HCT116 (cell line): Measurements from ENCODE around the gene YBX2. TPM values are rescaled to one million over a fixed set of nuclear protein-coding genes. Genes with fewer than 3 reads are reported as not detected.

Source experiments
- ATAC-seq: fragments of 200-7000 bp; cut with Tn5 transposase; 2 replicates; pipeline ENCODE4 v1.9.1; 2020; ENCODE audit warnings: mild to moderate bottlenecking, moderate library complexity
- BruUV-seq: library from RNA; stranded (reverse); fragments of 400-500 nt; replicated peaks from 2 replicates; lab custom pipeline; 2021; lab: Mats Ljungman, UMichigan
- CTCF ChIA-PET: fragments of 300-600 bp; sonication (Branson Sonifier 250); formaldehyde crosslinking; loops from one replicate; lab custom pipeline; 2021; ENCODE audit warnings: antibody characterized with exemption; lab: Charles Lee
- POLR2A ChIA-PET: fragments of 300-600, 350-600 bp; sonication (Branson Sonifier 250); formaldehyde crosslinking; loops from one replicate; lab custom pipeline; 2021; ENCODE audit warnings: antibody characterized with exemption; lab: Charles Lee
- RAD21 ChIA-PET, 2 experiments: fragments of 300-600 bp; sonication (Branson Sonifier 250); formaldehyde crosslinking; loops; one replicate each; lab custom pipeline; 2023; ENCODE audit warnings: low total read pairs in 2 of 2; ENCODE audit not compliant: uncharacterized antibody in 2 of 2, unreplicated experiment in 2 of 2, low non-redundant PET in 1 of 2; lab: Charles Lee
- DNase-seq: peaks from one replicate; pipeline ENCODE4 v3.0.0-alpha.2; 2010; ENCODE audit warnings: low read depth, low spot score
- H2AFZ ChIP-seq: fragments of 200-600 bp; shearing (Covaris generic), sonication (generic); 2 replicates; pipeline ENCODE4 v1.6.1; 2017; ENCODE audit warnings: low read depth, mixed run types, mixed read lengths, antibody characterized with exemption, low read length; ENCODE audit not compliant: poor library complexity, severe bottlenecking
- H3K27ac ChIP-seq: 2 replicates; pipeline ENCODE4 v1.5.1; 2012; ENCODE audit warnings: low read depth, low read length
- H3K27me3 ChIP-seq: fragments of 200-600 bp; sonication (generic); 2 replicates; pipeline ENCODE4 v1.6.1; 2016; ENCODE audit warnings: mixed run types, low read length, mixed read lengths; ENCODE audit not compliant: insufficient read depth
- H3K36me3 ChIP-seq, 2 experiments: fragments of 200-500 bp in 1 of 2; fragments of 200-600 bp in 1 of 2; sonication (Bioruptor generic) in 1 of 2; sonication (generic) in 1 of 2; 2 replicates each; pipeline versions ENCODE4 v1.5.1 to v1.6.1; 2014 to 2016; ENCODE audit warnings: low read length in 2 of 2, inconsistent platforms in 1 of 2, mixed read lengths in 1 of 2, mixed run types in 1 of 2; ENCODE audit not compliant: insufficient read depth in 2 of 2, control insufficient read depth in 1 of 2
- H3K4me1 ChIP-seq, 2 experiments: fragments of 200-600 bp in 1 of 2; sonication (generic) in 1 of 2; 2 replicates each; pipeline versions ENCODE4 v1.5.1 to v1.6.1; 2012 to 2017; ENCODE audit warnings: low read length in 2 of 2, inconsistent platforms in 1 of 2, mild to moderate bottlenecking in 1 of 2, mixed read lengths in 1 of 2, mixed run types in 1 of 2, moderate library complexity in 1 of 2; ENCODE audit not compliant: insufficient read depth in 2 of 2, control insufficient read depth in 1 of 2
- H3K4me2 ChIP-seq: fragments of 200-600 bp; sonication (generic); 2 replicates; pipeline ENCODE4 v1.6.1; 2017; ENCODE audit warnings: mixed run types, low read length, mixed read lengths
- H3K4me3 ChIP-seq, 2 experiments: fragments of 200-600 bp in 1 of 2; sonication (generic) in 1 of 2; replicated peaks in 1 of 2; 2 replicates each; pipeline ENCODE4 v1.5.1; 2011 to 2016; ENCODE audit warnings: low read length in 2 of 2, control low read depth in 1 of 2, low read depth in 1 of 2, mild to moderate bottlenecking in 1 of 2, mixed read lengths in 1 of 2, mixed run types in 1 of 2
- H3K79me2 ChIP-seq: fragments of 200-600 bp; sonication (generic); 2 replicates; pipeline ENCODE4 v1.6.1; 2017; ENCODE audit warnings: mild to moderate bottlenecking, mixed run types, low read length, moderate library complexity, mixed read lengths; ENCODE audit not compliant: insufficient read depth
- H3K9ac ChIP-seq: fragments of 200-600 bp; sonication (generic); 2 replicates; pipeline ENCODE4 v1.6.1; 2016; ENCODE audit warnings: low read length, mixed read lengths
- H3K9me2 ChIP-seq: fragments of 200-600 bp; sonication (generic), shearing (Covaris generic); 2 replicates; pipeline ENCODE4 v1.6.1; 2017; ENCODE audit warnings: mixed run types, mild to moderate bottlenecking, moderate library complexity; ENCODE audit not compliant: insufficient read depth
- H3K9me3 ChIP-seq, 2 experiments: fragments of 200-500 bp in 1 of 2; fragments of 200-600 bp in 1 of 2; sonication (Bioruptor generic) in 1 of 2; sonication (generic) in 1 of 2; 2 replicates each; pipeline ENCODE4 v1.6.1; 2014 to 2017; ENCODE audit warnings: low read length in 2 of 2, mixed read lengths in 2 of 2, inconsistent platforms in 1 of 2, low read depth in 1 of 2, mild to moderate bottlenecking in 1 of 2, mixed run types in 1 of 2, moderate library complexity in 1 of 2; ENCODE audit not compliant: control insufficient read depth in 1 of 2, insufficient read depth in 1 of 2
- H4K20me1 ChIP-seq: fragments of 200-600 bp; sonication (generic), shearing (Covaris generic); 2 replicates; pipeline ENCODE4 v1.6.1; 2017; ENCODE audit warnings: mixed run types, mild to moderate bottlenecking, moderate library complexity; ENCODE audit not compliant: insufficient read depth
- CEBPB ChIP-seq: IDR thresholded peaks from 2 replicates; pipeline ENCODE4 v1.6.1; 2012; ENCODE audit warnings: low read depth
- EGR1 ChIP-seq: IDR thresholded peaks from 2 replicates; pipeline ENCODE4 v1.6.1; 2012; ENCODE audit warnings: low read depth
- ELF1 ChIP-seq: IDR thresholded peaks from 2 replicates; pipeline ENCODE4 v1.6.1; 2012; ENCODE audit warnings: low read depth, borderline replicate concordance
- EZH2phosphoT487 ChIP-seq: fragments of 200-600 bp; IDR thresholded peaks from 2 replicates; pipeline ENCODE4 v1.6.1; 2018; ENCODE audit warnings: antibody characterized with exemption, borderline replicate concordance
- FOSL1 ChIP-seq: IDR thresholded peaks from 2 replicates; pipeline ENCODE4 v1.6.1; 2012; ENCODE audit warnings: low read depth
- POLR2AphosphoS5 ChIP-seq: IDR thresholded peaks from 2 replicates; pipeline ENCODE4 v1.6.1; 2011; ENCODE audit warnings: mild to moderate bottlenecking, low read depth, low read length, moderate library complexity
- REST ChIP-seq: IDR thresholded peaks from 2 replicates; pipeline ENCODE4 v1.6.1; 2012; ENCODE audit warnings: low read depth
- SP1 ChIP-seq: IDR thresholded peaks from 2 replicates; pipeline ENCODE4 v1.6.1; 2012; ENCODE audit warnings: low read depth
- SRF ChIP-seq: IDR thresholded peaks from 2 replicates; pipeline ENCODE4 v1.6.1; 2012; ENCODE audit warnings: low read depth
- intact Hi-C: fragments of 100-400 bp; cut with micrococcal nuclease; formaldehyde crosslinking; loops from 2 replicates; pipeline ENCODE4 v1.10.0; 2022
- total RNA-seq: library from RNA; stranded (reverse); gene quantifications from one replicate; pipeline ENCODE4 v1.2.1, GENCODE V29; 2021; ENCODE audit not compliant: unreplicated experiment

Gene YBX2
- total RNA-seq, 1 experiment from 2014 or later, result 2.3 TPM

GRCh38 chr17:7254511-7254910, 39.9 kb downstream of the YBX2 start:
- H3K27me3 ChIP-seq, result no peaks in the 10 kb centered on the region
- DNase-seq, result no peak
- intact Hi-C loops, result loop anchor here (5.0 kb wide), 1 partner anchor 53 kb away; the partner anchor contains the start of gene EIF5A
- no peak overlapping the region for H2AFZ ChIP-seq
- TF ChIP-seq POLR2AphosphoS5 (peak; percentile 34; the same call in 1 of the 2 replicates), ELF1 (no peak), SP1 (no peak), SRF (no peak)
- TF ChIP-seq, all 23 proteins: peak for 1
- BruUV-seq, result no TSS peak
- H3K36me3 ChIP-seq, result peaks cover 13 to 23% of the 10 kb centered on the region in 2 experiments
- H3K9me2 ChIP-seq, result no peaks in the 10 kb centered on the region
- no peak overlapping the region for H3K4me3 ChIP-seq
- ATAC-seq, result no peak
- H3K4me1 ChIP-seq, result peaks cover 19 to 28% of the 10 kb centered on the region in 2 experiments
- CTCF ChIA-PET, result no interaction called here
- H4K20me1 ChIP-seq, result no peaks in the 10 kb centered on the region; the same call in 1 of the 2 replicates
- no peak overlapping the region for H3K27ac ChIP-seq
- H3K79me2 ChIP-seq, result peaks cover 74% of the 10 kb centered on the region
- POLR2A ChIA-PET, result interaction anchor here (0.7 to 1.4 kb wide), 4 partner anchors 9 to 48 kb away, joined by 3 to 5 read pairs (median 4); partner anchors contain the start of gene GABARAP
- H3K4me2 ChIP-seq, result no peak overlapping the region
- RAD21 ChIA-PET, result no interaction called here
- H3K9me3 ChIP-seq, result no peaks in the 10 kb centered on the region
- H3K9ac ChIP-seq, result no peak overlapping the region

GRCh38 chr17:7253082-7253481, 41.4 kb downstream of the YBX2 start:
- H3K4me1 ChIP-seq, result peaks cover 13 to 25% of the 10 kb centered on the region in 2 experiments
- H3K9me2 ChIP-seq, result no peaks in the 10 kb centered on the region
- intact Hi-C loops, result loop anchor here (5.0 kb wide), 1 partner anchor 54 kb away; the partner anchor contains the start of gene EIF5A
- H3K9me3 ChIP-seq, result no peaks in the 10 kb centered on the region
- peak overlapping the region; percentile 84 for H3K27ac ChIP-seq
- ChIA-PET CTCF (no interaction called here), POLR2A (no interaction called here), RAD21 (no interaction called here)
- H2AFZ ChIP-seq, result no peak overlapping the region
- no TSS peak for BruUV-seq
- H3K4me3 ChIP-seq, result peak overlapping the region; percentile 82 to 99
- H3K79me2 ChIP-seq, result peaks cover 75% of the 10 kb centered on the region
- H3K27me3 ChIP-seq, result no peaks in the 10 kb centered on the region
- DNase-seq (no peak), ATAC-seq (no peak)
- H4K20me1 ChIP-seq, result no peaks in the 10 kb centered on the region
- H3K9ac ChIP-seq, result peak overlapping the region; percentile 99
- H3K4me2 ChIP-seq, result peak overlapping the region; percentile 89
- TF ChIP-seq EGR1 (no peak), FOSL1 (no peak), EZH2phosphoT487 (no peak), SRF (no peak), REST (no peak), CEBPB (no peak)
- peaks cover 9 to 11% of the 10 kb centered on the region in 2 experiments; a peak in 2 of 4 replicates for H3K36me3 ChIP-seq
